ENCODE results near the gene HIVEP1. TPM values are rescaled to one million over a fixed set of nuclear protein-coding genes. Genes with fewer than 3 reads are reported as not detected.

HIVEP1 gene
- total RNA-seq, 6 experiments from 2014 or later = 13.2 to 23.3 (median 17.8) TPM

GRCh38 chr6:12009180-12009685, 2.9 kb upstream of the HIVEP1 start:
- ATAC-seq = peak in 3 of 4 donors; percentile 33 to 53 (median 51)
- Histone ChIP-seq H3K4me3 (peak overlapping the region; percentile 47 to 74 (median 66)), H3K27ac (peak overlapping the region; percentile 94 to 100 (median 96)), H3K27me3 (no peaks in the 10 kb centered on the region), H3K36me3 (no peaks in the 10 kb centered on the region), H3K4me1 (peaks cover 0 to 35% (median 0%) of the 10 kb centered on the region in 4 donors), H3K9me3 (no peaks in the 10 kb centered on the region)
- DNase-seq = no peak
- WGBS (ENCODE audit: insufficient coverage, low coverage, low lambda C conversion rate, missing lambda C conversion rate) = 3% methylated on average over 13 of the region's 29 CpGs
- no peak for TF ChIP-seq CTCF (IDR thresholded peaks at IDR 0.05)
- no peak for TF ChIP-seq POLR2A (IDR thresholded peaks at IDR 0.05)
- intact Hi-C loops (cut with DNase I) = no loop called here

GRCh38 chr6:12009876-12010634, 2.1 kb upstream of the HIVEP1 start:
- Histone ChIP-seq H3K9me3 (no peaks in the 10 kb centered on the region), H3K27me3 (no peaks in the 10 kb centered on the region), H3K4me3 (peak overlapping the region; percentile 47 to 74 (median 66)), H3K27ac (peak overlapping the region; percentile 94 to 100 (median 96)), H3K4me1 (peaks cover 0 to 35% (median 0%) of the 10 kb centered on the region in 4 donors), H3K36me3 (no peaks in the 10 kb centered on the region)
- intact Hi-C loops (cut with DNase I) = loop anchor here in 1 of 2 donors (10.0 kb wide), 1 partner anchor 145 kb away; no protein-coding TSS in a partner anchor
- ATAC-seq (no peak), DNase-seq (no peak)
- 3% methylated on average over 9 of the region's 9 CpGs for WGBS (ENCODE audit: insufficient coverage, low coverage, low lambda C conversion rate, missing lambda C conversion rate)
- TF ChIP-seq CTCF (IDR thresholded peaks at IDR 0.05) (no peak), POLR2A (IDR thresholded peaks at IDR 0.05) (no peak)

GRCh38 chr6:12010635-12011275, 1.4 kb upstream of the HIVEP1 start:
- TF ChIP-seq CTCF (IDR thresholded peaks at IDR 0.05) (no peak), POLR2A (IDR thresholded peaks at IDR 0.05) (peak; percentile 64)
- Histone ChIP-seq H3K4me3 (peak overlapping the region; percentile 47 to 74 (median 66)), H3K27ac (peak overlapping the region; percentile 94 to 100 (median 96)), H3K36me3 (peaks cover 0 to 5% (median 0%) of the 10 kb centered on the region in 4 donors), H3K4me1 (peaks cover 0 to 35% (median 0%) of the 10 kb centered on the region in 4 donors), H3K27me3 (no peaks in the 10 kb centered on the region), H3K9me3 (no peaks in the 10 kb centered on the region)
- intact Hi-C loops (cut with DNase I) = loop anchor here in 1 of 2 donors (10.0 kb wide), 1 partner anchor 146 kb away; no protein-coding TSS in a partner anchor
- ATAC-seq = peak; percentile 28 to 39 (median 34)
- WGBS (ENCODE audit: insufficient coverage, low coverage, low lambda C conversion rate, missing lambda C conversion rate) = 0% methylated on average over 22 of the region's 22 CpGs
- peak; percentile 75 to 86 (median 85) for DNase-seq

GRCh38 chr6:12011276-12012037, 655 bp upstream of the HIVEP1 start:
- Histone ChIP-seq H3K4me1 (peaks cover 0 to 35% (median 0%) of the 10 kb centered on the region in 4 donors), H3K36me3 (peaks cover 0 to 12% (median 0%) of the 10 kb centered on the region in 4 donors), H3K4me3 (peak overlapping the region; percentile 47 to 74 (median 70)), H3K27ac (peak overlapping the region; percentile 94 to 100 (median 96)), H3K27me3 (no peaks in the 10 kb centered on the region), H3K9me3 (no peaks in the 10 kb centered on the region)
- TF ChIP-seq CTCF (IDR thresholded peaks at IDR 0.05) = no peak
- no peak for TF ChIP-seq POLR2A (IDR thresholded peaks at IDR 0.05)
- 0% methylated on average over 7 of the region's 99 CpGs for WGBS (ENCODE audit: insufficient coverage, low coverage, low lambda C conversion rate, missing lambda C conversion rate)
- intact Hi-C loops (cut with DNase I) = loop anchor here in 1 of 2 donors (10.0 kb wide), 1 partner anchor 147 kb away; no protein-coding TSS in a partner anchor
- peak; percentile 74 to 85 (median 78) for ATAC-seq
- DNase-seq = peak; percentile 98 to 99 (median 99)

Data from right lobe of liver (tissue), 6 donors.